Measurements from ENCODE around the gene CERS5. TPM values are rescaled to one million over a fixed set of nuclear protein-coding genes. Genes with fewer than 3 reads are reported as not detected.

CERS5 gene
- total RNA-seq, 1 donor from 2014 or later: 59.7 TPM

- Mint-ChIP-seq H3K27me3 (no peaks in the 10 kb centered on the region), H3K9me3 (no peaks in the 10 kb centered on the region), H3K27ac (no peak overlapping the region), H3K4me1 (ENCODE audit: unreplicated experiment) (peaks cover 7% of the 10 kb centered on the region), H3K36me3 (peaks cover 19% of the 10 kb centered on the region), H3K4me3 (no peak overlapping the region)
- no peak for TF ChIP-seq CTCF (conservative IDR thresholded peaks at IDR 0.05)
- DNase-seq (ENCODE audit: extremely low spot score, unreplicated experiment): no peak
Observed at GRCh38 chr12:50129290-50129689, 37.9 kb downstream of the CERS5 start.

- H3K4me1 Mint-ChIP-seq (ENCODE audit: unreplicated experiment): peaks cover 5% of the 10 kb centered on the region
- H3K4me3 Mint-ChIP-seq: no peak overlapping the region
- TF ChIP-seq CTCF (conservative IDR thresholded peaks at IDR 0.05): no peak
- H3K27me3 Mint-ChIP-seq: no peaks in the 10 kb centered on the region
- H3K27ac Mint-ChIP-seq: no peak overlapping the region
- H3K36me3 Mint-ChIP-seq: peaks cover 22% of the 10 kb centered on the region
- no peak for DNase-seq (ENCODE audit: extremely low spot score, unreplicated experiment)
- H3K9me3 Mint-ChIP-seq: no peaks in the 10 kb centered on the region
Observed at GRCh38 chr12:50127546-50127945, 39.6 kb downstream of the CERS5 start.

GRCh38 chr12:50123203-50123602, 44.0 kb downstream of the CERS5 start:
- no peaks in the 10 kb centered on the region for H3K9me3 Mint-ChIP-seq
- peak; percentile 29 for DNase-seq (ENCODE audit: extremely low spot score, unreplicated experiment)
- H3K27me3 Mint-ChIP-seq: no peaks in the 10 kb centered on the region
- H3K4me3 Mint-ChIP-seq: no peak overlapping the region
- H3K27ac Mint-ChIP-seq: no peak overlapping the region
- peaks cover 16% of the 10 kb centered on the region for H3K36me3 Mint-ChIP-seq
- TF ChIP-seq CTCF (conservative IDR thresholded peaks at IDR 0.05): no peak
- H3K4me1 Mint-ChIP-seq (ENCODE audit: unreplicated experiment): peaks cover 4% of the 10 kb centered on the region

- TF ChIP-seq CTCF (conservative IDR thresholded peaks at IDR 0.05): no peak
- no peak for DNase-seq (ENCODE audit: extremely low spot score, unreplicated experiment)
- H3K36me3 Mint-ChIP-seq: peaks cover 13% of the 10 kb centered on the region
- no peak overlapping the region for H3K27ac Mint-ChIP-seq
- no peaks in the 10 kb centered on the region for H3K27me3 Mint-ChIP-seq
- no peak overlapping the region for H3K4me3 Mint-ChIP-seq
- H3K4me1 Mint-ChIP-seq (ENCODE audit: unreplicated experiment): peaks cover 4% of the 10 kb centered on the region
- H3K9me3 Mint-ChIP-seq: no peaks in the 10 kb centered on the region
Observed at GRCh38 chr12:50121641-50122040, 45.5 kb downstream of the CERS5 start.

GRCh38 chr12:50120953-50121352, 46.2 kb downstream of the CERS5 start:
- peaks cover 3% of the 10 kb centered on the region for H3K4me1 Mint-ChIP-seq (ENCODE audit: unreplicated experiment)
- peaks cover 17% of the 10 kb centered on the region for H3K36me3 Mint-ChIP-seq
- no peak overlapping the region for H3K27ac Mint-ChIP-seq
- no peak for DNase-seq (ENCODE audit: extremely low spot score, unreplicated experiment)
- no peak overlapping the region for H3K4me3 Mint-ChIP-seq
- no peaks in the 10 kb centered on the region for H3K27me3 Mint-ChIP-seq
- TF ChIP-seq CTCF (conservative IDR thresholded peaks at IDR 0.05): no peak
- H3K9me3 Mint-ChIP-seq: no peaks in the 10 kb centered on the region

GRCh38 chr12:50120521-50120920, 46.6 kb downstream of the CERS5 start:
- Mint-ChIP-seq H3K4me1 (ENCODE audit: unreplicated experiment) (peaks cover 3% of the 10 kb centered on the region), H3K27ac (no peak overlapping the region), H3K4me3 (no peak overlapping the region), H3K36me3 (peaks cover 21% of the 10 kb centered on the region), H3K27me3 (no peaks in the 10 kb centered on the region), H3K9me3 (no peaks in the 10 kb centered on the region)
- DNase-seq (ENCODE audit: extremely low spot score, unreplicated experiment): no peak
- TF ChIP-seq CTCF (conservative IDR thresholded peaks at IDR 0.05): no peak

Data from type B pancreatic cell (in vitro differentiated cells).